Naive thymus-derived CD8-positive, alpha-beta T cell (primary cell): ENCODE measurements around the gene KIF27. TPM values are rescaled to one million over a fixed set of nuclear protein-coding genes. Genes with fewer than 3 reads are reported as not detected.

ENCODE experiments used
- ATAC-seq, 2 donors: fragments of 150-1000 bp; cut with Tn5 transposase in 1 of 2; sonication (Bioruptor Pico), chemical (Tn5 transposase) in 1 of 2; 1 replicate in 1 of 2; 2 replicates in 1 of 2; pipeline ENCODE4 v1.10.0; 2021; ENCODE audit warnings: mild to moderate bottlenecking in 2 of 2, moderate library complexity in 2 of 2
- POLR2A ChIA-PET: fragments of 350-600 bp; sonication (Branson Sonifier 250); formaldehyde crosslinking; loops from one replicate; lab custom pipeline; 2021; ENCODE audit warnings: antibody characterized with exemption; lab: Charles Lee
- DNase-seq, 10 donors: peaks; one replicate each; pipeline versions ENCODE4 v3.0.0 to v3.0.0-alpha.2; 2020 to 2022
- H3K27ac Mint-ChIP-seq, 10 donors: one replicate each; pipeline ENCODE4 v1.8.0; 2020 to 2022; ENCODE audit warnings: mild to moderate bottlenecking in 10 of 10, mixed read lengths in 10 of 10, moderate library complexity in 4 of 10, inconsistent platforms in 1 of 10
- H3K27me3 Mint-ChIP-seq, 5 donors: one replicate each; pipeline ENCODE4 v1.8.0; 2021 to 2022; ENCODE audit warnings: mixed read lengths in 5 of 5
- H3K36me3 Mint-ChIP-seq, 3 donors: one replicate each; pipeline ENCODE4 v1.8.0; 2020 to 2022; ENCODE audit warnings: mixed read lengths in 3 of 3, mild to moderate bottlenecking in 2 of 3, inconsistent platforms in 1 of 3
- H3K4me1 Mint-ChIP-seq, 4 donors: one replicate each; pipeline ENCODE4 v1.8.0; 2021 to 2022; ENCODE audit warnings: mixed read lengths in 4 of 4
- H3K4me3 Mint-ChIP-seq, 10 donors: one replicate each; pipeline ENCODE4 v1.8.0; 2020 to 2022; ENCODE audit warnings: mild to moderate bottlenecking in 10 of 10, mixed read lengths in 10 of 10, moderate library complexity in 6 of 10, inconsistent platforms in 1 of 10
- H3K9me3 Mint-ChIP-seq, 9 donors: one replicate each; pipeline ENCODE4 v1.8.0; 2020 to 2022; ENCODE audit warnings: mixed read lengths in 9 of 9, mild to moderate bottlenecking in 3 of 9, inconsistent platforms in 1 of 9, moderate library complexity in 1 of 9
- microRNA-seq: library from miRNA; unstranded; fragments of <30 nt; microRNA quantifications from one replicate; pipeline ENCODE4 v1.2.0, GENCODE V29; 2022; ENCODE audit warnings: borderline microRNAs expressed
- polyA plus RNA-seq, 3 donors: library from polyadenylated mRNA; unstranded; fragments of 300-500 nt; fragmentation: Illumina TruSeq; gene quantifications; one replicate each; pipeline ENCODE4 v1.2.3, GENCODE V29; 2021
- total RNA-seq, 8 experiments: library from RNA in 2 of 8; stranded (reverse) in 2 of 8; gene quantifications; one replicate each; pipeline ENCODE4 v1.2.3 and lab custom pipeline; 2021 to 2026

Gene KIF27
- total and polyA plus RNA-seq, 5 experiments from 2014 or later, result 1.1 to 8.4 (median 2.1) TPM

DNA sequence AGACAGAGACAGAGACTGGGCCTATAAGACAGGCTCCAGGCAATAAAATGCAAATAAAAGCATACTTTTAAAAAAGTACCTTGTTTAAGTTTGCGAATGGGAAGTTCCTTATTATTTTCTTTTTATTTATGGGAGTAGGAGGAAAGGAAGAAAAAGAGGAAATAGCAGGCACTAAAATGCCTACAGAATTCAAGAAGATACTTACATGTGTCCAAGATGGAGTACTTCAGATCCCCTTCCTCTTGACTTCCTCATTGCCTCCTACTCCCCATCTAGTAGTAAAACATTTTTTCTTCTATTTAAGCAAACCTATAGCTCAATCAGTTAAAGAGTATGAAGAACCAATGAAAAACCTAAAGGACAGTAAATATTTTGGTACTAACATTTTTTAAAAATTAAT, 128.5 kb downstream of the KIF27 start:
- Mint-ChIP-seq H3K4me1 (peaks cover 0 to 2% (median 0%) of the 10 kb centered on the region in 4 donors), H3K27ac (no peak overlapping the region), H3K4me3 (no peak overlapping the region), H3K9me3 (no peaks in the 10 kb centered on the region), H3K27me3 (no peaks in the 10 kb centered on the region), H3K36me3 (peaks cover 0 to 47% (median 17%) of the 10 kb centered on the region in 3 donors)
- ATAC-seq (no peak), DNase-seq (no peak)
- POLR2A ChIA-PET, result no interaction called here

Small RNAs within 50 kb of the gene (microRNA-seq; reads per million reads assigned to microRNA genes)
- 178 reads per million, percentile 70 among the genes with 10 or more reads in this experiment for gene MIR7-1

Other genes with a start within 250 kb of the KIF27 start
- gene UBQLN1, start 213.5 kb downstream of the KIF27 start, total RNA-seq, result 100 to 1,000 TPM; 112 to 122 TPM
- 10 to 100 TPM; 65.4 to 70.8 (median 67.6) TPM for gene UBQLN1, start 213.5 kb downstream of the KIF27 start, polyA plus RNA-seq
- gene GKAP1, start 103.7 kb downstream of the KIF27 start, total RNA-seq, result 10 to 100 TPM; 15.5 to 17.5 TPM
- gene GKAP1, start 103.7 kb downstream of the KIF27 start, polyA plus RNA-seq, result 1 to 10 TPM; 5.4 to 9.7 (median 6.2) TPM
- 100 to 1,000 TPM; 653 to 706 TPM for gene HNRNPK, start 58.8 kb upstream of the KIF27 start, total RNA-seq
- gene HNRNPK, start 58.8 kb upstream of the KIF27 start, polyA plus RNA-seq, result 100 to 1,000 TPM; 760 to 890 (median 849) TPM
- gene RMI1, start 59.4 kb upstream of the KIF27 start, total RNA-seq, result 1 to 10 TPM; 6.6 to 8.3 TPM
- 1 to 10 TPM; 5.3 to 6.7 (median 6.3) TPM for gene RMI1, start 59.4 kb upstream of the KIF27 start, polyA plus RNA-seq